Liver (tissue), 3 donors: ENCODE data around the gene MPDZ.

Experiments used
- EGR1 ChIP-seq, 2 donors: IDR thresholded peaks; 2 replicates each; pipeline ENCODE4 v1.6.1; 2016 to 2018; ENCODE audit warnings: antibody characterized with exemption in 2 of 2, low read depth in 2 of 2
- FOXA2 ChIP-seq: IDR thresholded peaks from 2 replicates; pipeline ENCODE4 v1.6.1; 2016; ENCODE audit warnings: antibody characterized with exemption
- RAD21 ChIP-seq, 2 donors: IDR thresholded peaks; 2 replicates each; pipeline ENCODE4 v1.6.1; 2016; ENCODE audit warnings: antibody characterized with exemption in 2 of 2, mild to moderate bottlenecking in 2 of 2
- TAF1 ChIP-seq: conservative IDR thresholded peaks from 2 replicates; pipeline ENCODE4 v1.6.1; 2016; ENCODE audit warnings: antibody characterized with exemption, mild to moderate bottlenecking
- YY1 ChIP-seq: IDR thresholded peaks from 2 replicates; pipeline ENCODE4 v1.6.1; 2016; ENCODE audit warnings: antibody characterized with exemption, mild to moderate bottlenecking
- TF ChIP-seq, protein P1 (sequence below): fragments of 150-350 bp; IDR thresholded peaks from 2 replicates; pipeline ENCODE4 v1.5.1; 2017; ENCODE audit warnings: improper control_type of control experiment, low read depth, low read length; ENCODE audit not compliant: missing input control
- TF ChIP-seq, protein P2 (sequence below): IDR thresholded peaks from 2 replicates; pipeline ENCODE4 v1.6.1; 2016; ENCODE audit warnings: antibody characterized with exemption, mild to moderate bottlenecking
- donor health status: healthy.
- donor health status: healthy.

DNA sequence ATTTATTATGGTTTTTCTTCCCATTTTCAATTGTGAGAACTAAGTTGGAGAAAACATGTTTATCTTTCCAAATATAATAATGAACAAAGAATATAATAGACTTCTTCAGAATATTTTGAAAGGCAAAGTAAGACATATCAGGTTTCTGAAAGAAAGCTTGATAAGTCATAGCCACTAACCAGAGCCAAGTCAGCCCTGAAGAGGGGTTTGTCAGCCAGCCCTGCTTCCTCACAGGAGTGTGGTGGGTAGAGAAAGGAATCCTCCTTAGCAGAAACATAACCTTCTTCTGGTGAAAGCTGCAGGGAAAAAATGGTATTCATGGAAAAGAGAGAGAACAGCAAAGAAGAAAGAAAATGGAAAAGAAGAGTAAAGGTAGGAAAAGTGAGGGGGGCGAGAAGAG is 93.4 kb downstream of the MPDZ start:
- TF ChIP-seq, protein P1, sequence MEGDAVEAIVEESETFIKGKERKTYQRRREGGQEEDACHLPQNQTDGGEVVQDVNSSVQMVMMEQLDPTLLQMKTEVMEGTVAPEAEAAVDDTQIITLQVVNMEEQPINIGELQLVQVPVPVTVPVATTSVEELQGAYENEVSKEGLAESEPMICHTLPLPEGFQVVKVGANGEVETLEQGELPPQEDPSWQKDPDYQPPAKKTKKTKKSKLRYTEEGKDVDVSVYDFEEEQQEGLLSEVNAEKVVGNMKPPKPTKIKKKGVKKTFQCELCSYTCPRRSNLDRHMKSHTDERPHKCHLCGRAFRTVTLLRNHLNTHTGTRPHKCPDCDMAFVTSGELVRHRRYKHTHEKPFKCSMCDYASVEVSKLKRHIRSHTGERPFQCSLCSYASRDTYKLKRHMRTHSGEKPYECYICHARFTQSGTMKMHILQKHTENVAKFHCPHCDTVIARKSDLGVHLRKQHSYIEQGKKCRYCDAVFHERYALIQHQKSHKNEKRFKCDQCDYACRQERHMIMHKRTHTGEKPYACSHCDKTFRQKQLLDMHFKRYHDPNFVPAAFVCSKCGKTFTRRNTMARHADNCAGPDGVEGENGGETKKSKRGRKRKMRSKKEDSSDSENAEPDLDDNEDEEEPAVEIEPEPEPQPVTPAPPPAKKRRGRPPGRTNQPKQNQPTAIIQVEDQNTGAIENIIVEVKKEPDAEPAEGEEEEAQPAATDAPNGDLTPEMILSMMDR = no peak
- TF ChIP-seq RAD21 (IDR thresholded peaks at IDR 0.05) (no peak), FOXA2 (no peak), EGR1 (IDR thresholded peaks at IDR 0.05; ENCODE audit: low read depth in 2 of 2) (no peak), TAF1 (no peak), YY1 (no peak)
- TF ChIP-seq, protein P2, sequence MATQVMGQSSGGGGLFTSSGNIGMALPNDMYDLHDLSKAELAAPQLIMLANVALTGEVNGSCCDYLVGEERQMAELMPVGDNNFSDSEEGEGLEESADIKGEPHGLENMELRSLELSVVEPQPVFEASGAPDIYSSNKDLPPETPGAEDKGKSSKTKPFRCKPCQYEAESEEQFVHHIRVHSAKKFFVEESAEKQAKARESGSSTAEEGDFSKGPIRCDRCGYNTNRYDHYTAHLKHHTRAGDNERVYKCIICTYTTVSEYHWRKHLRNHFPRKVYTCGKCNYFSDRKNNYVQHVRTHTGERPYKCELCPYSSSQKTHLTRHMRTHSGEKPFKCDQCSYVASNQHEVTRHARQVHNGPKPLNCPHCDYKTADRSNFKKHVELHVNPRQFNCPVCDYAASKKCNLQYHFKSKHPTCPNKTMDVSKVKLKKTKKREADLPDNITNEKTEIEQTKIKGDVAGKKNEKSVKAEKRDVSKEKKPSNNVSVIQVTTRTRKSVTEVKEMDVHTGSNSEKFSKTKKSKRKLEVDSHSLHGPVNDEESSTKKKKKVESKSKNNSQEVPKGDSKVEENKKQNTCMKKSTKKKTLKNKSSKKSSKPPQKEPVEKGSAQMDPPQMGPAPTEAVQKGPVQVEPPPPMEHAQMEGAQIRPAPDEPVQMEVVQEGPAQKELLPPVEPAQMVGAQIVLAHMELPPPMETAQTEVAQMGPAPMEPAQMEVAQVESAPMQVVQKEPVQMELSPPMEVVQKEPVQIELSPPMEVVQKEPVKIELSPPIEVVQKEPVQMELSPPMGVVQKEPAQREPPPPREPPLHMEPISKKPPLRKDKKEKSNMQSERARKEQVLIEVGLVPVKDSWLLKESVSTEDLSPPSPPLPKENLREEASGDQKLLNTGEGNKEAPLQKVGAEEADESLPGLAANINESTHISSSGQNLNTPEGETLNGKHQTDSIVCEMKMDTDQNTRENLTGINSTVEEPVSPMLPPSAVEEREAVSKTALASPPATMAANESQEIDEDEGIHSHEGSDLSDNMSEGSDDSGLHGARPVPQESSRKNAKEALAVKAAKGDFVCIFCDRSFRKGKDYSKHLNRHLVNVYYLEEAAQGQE = no peak
